Calu3 (cell line): ENCODE measurements around the gene ANO9. TPM values are rescaled to one million over a fixed set of nuclear protein-coding genes. Genes with fewer than 3 reads are reported as not detected.

Experiments
- BruUV-seq: library from RNA; stranded (reverse); fragments of 400-500 nt; replicated peaks from 2 replicates; lab custom pipeline; 2021; lab: Mats Ljungman, UMichigan
- CTCF ChIA-PET: fragments of 300-600 bp; sonication (Branson Sonifier 250); formaldehyde crosslinking; loops from one replicate; lab custom pipeline; 2022; ENCODE audit warnings: antibody characterized with exemption; lab: Charles Lee
- DNase-seq: peaks from one replicate; pipeline ENCODE4 v3.0.0; 2022
- H3K27ac Mint-ChIP-seq: one replicate; pipeline ENCODE4 v1.8.0; 2022; ENCODE audit warnings: mixed read lengths; ENCODE audit not compliant: unreplicated experiment
- H3K27me3 Mint-ChIP-seq: one replicate; pipeline ENCODE4 v1.8.0; 2022; ENCODE audit warnings: mixed read lengths; ENCODE audit not compliant: unreplicated experiment
- H3K36me3 Mint-ChIP-seq: one replicate; pipeline ENCODE4 v1.8.0; 2022; ENCODE audit warnings: mild to moderate bottlenecking, moderate library complexity, mixed read lengths; ENCODE audit not compliant: insufficient read depth, unreplicated experiment
- H3K4me1 Mint-ChIP-seq: one replicate; pipeline ENCODE4 v1.8.0; 2022; ENCODE audit warnings: mild to moderate bottlenecking, low read depth, mixed read lengths; ENCODE audit not compliant: unreplicated experiment
- H3K4me3 Mint-ChIP-seq: one replicate; pipeline ENCODE4 v1.8.0; 2022; ENCODE audit warnings: mild to moderate bottlenecking, low read depth, moderate library complexity, mixed read lengths; ENCODE audit not compliant: unreplicated experiment
- H3K9me3 Mint-ChIP-seq: one replicate; pipeline ENCODE4 v1.8.0; 2022; ENCODE audit warnings: low read depth, mixed read lengths; ENCODE audit not compliant: unreplicated experiment
- intact Hi-C: fragments of 100-400 bp; cut with micrococcal nuclease; formaldehyde crosslinking; loops from one replicate; pipeline ENCODE4 v1.10.0; 2022; ENCODE audit not compliant: unreplicated experiment
- total RNA-seq: library from RNA; stranded (reverse); gene quantifications from 2 replicates; pipeline ENCODE4 v1.2.3, GENCODE V29; 2022
- TF ChIP-seq, protein P1 (sequence below): fragments of 200-600 bp; IDR thresholded peaks from one replicate; pipeline ENCODE4 v1.8.0; 2022; ENCODE audit warnings: antibody characterized with exemption; ENCODE audit not compliant: unreplicated experiment

ANO9 gene
- total RNA-seq, 1 experiment from 2014 or later = 27.2 TPM

DNA sequence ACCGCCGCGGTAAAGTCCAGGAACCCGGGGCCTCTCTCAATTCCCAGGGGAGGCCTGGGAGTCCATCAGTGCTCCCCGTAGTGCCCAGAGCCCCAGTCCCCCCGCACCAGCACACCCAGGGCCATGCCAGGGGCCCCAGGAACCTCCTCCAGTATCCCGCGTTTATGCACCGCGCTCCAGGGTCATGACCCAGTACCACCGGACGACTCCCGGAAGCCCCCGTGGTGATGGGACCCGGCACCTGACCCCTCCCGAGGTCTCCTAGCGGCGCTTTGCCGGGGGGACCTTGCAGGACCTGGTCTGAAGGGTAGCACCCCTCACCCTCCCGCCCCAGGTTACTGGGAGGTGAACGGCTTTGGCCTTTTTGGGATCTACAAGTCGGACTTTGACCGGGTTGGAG is 61.3 kb downstream of the ANO9 start:
- Mint-ChIP-seq H3K9me3 (no peaks in the 10 kb centered on the region), H3K4me1 (no peaks in the 10 kb centered on the region), H3K36me3 (no peaks in the 10 kb centered on the region), H3K27me3 (peaks cover 48% of the 10 kb centered on the region), H3K27ac (no peak overlapping the region), H3K4me3 (no peak overlapping the region)
- intact Hi-C loops = no loop called here
- DNase-seq = no peak
- BruUV-seq = no TSS peak
- CTCF ChIA-PET = no interaction called here
- TF ChIP-seq, protein P1, sequence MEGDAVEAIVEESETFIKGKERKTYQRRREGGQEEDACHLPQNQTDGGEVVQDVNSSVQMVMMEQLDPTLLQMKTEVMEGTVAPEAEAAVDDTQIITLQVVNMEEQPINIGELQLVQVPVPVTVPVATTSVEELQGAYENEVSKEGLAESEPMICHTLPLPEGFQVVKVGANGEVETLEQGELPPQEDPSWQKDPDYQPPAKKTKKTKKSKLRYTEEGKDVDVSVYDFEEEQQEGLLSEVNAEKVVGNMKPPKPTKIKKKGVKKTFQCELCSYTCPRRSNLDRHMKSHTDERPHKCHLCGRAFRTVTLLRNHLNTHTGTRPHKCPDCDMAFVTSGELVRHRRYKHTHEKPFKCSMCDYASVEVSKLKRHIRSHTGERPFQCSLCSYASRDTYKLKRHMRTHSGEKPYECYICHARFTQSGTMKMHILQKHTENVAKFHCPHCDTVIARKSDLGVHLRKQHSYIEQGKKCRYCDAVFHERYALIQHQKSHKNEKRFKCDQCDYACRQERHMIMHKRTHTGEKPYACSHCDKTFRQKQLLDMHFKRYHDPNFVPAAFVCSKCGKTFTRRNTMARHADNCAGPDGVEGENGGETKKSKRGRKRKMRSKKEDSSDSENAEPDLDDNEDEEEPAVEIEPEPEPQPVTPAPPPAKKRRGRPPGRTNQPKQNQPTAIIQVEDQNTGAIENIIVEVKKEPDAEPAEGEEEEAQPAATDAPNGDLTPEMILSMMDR = no peak

DNA sequence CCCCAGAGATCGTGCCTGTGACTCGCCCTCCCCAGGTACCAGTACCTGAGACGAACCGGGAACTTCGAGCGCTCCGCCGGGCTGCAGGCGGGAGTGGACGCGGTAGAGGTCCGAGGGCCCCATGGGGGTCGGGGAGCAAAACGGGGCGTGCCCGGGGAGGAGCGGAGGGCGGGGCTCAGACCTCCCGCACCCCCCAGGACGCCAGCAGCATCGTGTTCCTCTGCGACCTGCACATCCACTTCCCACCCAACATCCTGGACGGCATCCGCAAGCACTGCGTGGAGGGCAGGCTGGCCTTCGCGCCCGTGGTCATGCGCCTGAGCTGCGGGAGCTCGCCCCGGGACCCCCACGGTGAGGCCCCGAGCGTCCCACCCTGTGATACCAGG is 61.7 kb downstream of the ANO9 start:
- H3K9me3 Mint-ChIP-seq = no peaks in the 10 kb centered on the region
- CTCF ChIA-PET = no interaction called here
- H3K36me3 Mint-ChIP-seq = no peaks in the 10 kb centered on the region
- TF ChIP-seq, protein P1 = no peak
- no peak for DNase-seq
- intact Hi-C loops = no loop called here
- no peak overlapping the region for H3K27ac Mint-ChIP-seq
- no TSS peak for BruUV-seq
- peaks cover 48% of the 10 kb centered on the region for H3K27me3 Mint-ChIP-seq
- no peaks in the 10 kb centered on the region for H3K4me1 Mint-ChIP-seq
- no peak overlapping the region for H3K4me3 Mint-ChIP-seq

DNA sequence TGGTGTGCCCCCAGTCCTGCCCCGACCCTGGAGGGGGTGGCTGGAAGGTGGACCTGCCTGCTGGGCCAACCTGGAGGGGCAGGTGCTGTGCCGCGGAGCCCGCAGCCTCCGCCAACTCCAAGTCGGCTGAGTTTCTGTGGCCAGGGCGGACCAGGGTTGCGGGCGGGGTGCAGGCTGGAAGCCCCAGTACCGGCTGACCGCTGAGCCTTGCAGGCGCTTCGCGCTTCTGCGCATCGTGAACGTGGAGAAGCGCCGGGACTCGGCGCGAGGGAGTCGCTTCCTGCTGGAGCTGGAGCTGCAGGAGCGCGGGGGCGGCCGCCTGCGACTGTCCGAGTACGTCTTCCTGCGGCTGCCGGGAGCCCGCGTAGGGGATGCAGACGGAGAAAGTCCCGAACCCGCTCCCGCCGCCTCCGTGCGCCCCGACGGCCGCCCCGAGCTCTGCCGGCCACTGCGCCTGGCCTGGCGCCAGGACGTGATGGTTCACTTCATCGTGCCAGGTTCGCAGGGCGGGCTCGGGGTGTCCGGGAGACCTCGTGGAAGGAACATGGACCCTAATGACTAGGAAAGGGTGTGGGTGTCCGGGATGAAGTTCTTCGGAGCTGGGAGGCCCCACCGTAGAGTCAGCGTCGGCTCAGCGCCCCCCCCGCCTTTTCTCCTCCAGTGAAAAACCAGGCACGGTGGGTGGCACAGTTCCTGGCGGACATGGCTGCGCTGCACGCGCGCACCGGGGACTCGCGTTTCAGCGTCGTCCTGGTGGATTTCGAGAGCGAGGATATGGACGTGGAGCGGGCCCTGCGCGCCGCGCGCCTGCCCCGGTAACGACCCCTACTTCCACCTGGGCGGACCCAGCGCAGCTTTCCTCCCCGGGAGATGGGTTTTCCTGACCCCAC is 62.4 kb downstream of the ANO9 start:
- Mint-ChIP-seq H3K4me3 (no peak overlapping the region), H3K27ac (no peak overlapping the region), H3K9me3 (no peaks in the 10 kb centered on the region), H3K36me3 (no peaks in the 10 kb centered on the region), H3K4me1 (peaks cover under 1% of the 10 kb centered on the region), H3K27me3 (peaks cover 48% of the 10 kb centered on the region)
- BruUV-seq = no TSS peak
- DNase-seq = no peak
- CTCF ChIA-PET = no interaction called here
- TF ChIP-seq, protein P1 = no peak
- intact Hi-C loops = no loop called here

DNA sequence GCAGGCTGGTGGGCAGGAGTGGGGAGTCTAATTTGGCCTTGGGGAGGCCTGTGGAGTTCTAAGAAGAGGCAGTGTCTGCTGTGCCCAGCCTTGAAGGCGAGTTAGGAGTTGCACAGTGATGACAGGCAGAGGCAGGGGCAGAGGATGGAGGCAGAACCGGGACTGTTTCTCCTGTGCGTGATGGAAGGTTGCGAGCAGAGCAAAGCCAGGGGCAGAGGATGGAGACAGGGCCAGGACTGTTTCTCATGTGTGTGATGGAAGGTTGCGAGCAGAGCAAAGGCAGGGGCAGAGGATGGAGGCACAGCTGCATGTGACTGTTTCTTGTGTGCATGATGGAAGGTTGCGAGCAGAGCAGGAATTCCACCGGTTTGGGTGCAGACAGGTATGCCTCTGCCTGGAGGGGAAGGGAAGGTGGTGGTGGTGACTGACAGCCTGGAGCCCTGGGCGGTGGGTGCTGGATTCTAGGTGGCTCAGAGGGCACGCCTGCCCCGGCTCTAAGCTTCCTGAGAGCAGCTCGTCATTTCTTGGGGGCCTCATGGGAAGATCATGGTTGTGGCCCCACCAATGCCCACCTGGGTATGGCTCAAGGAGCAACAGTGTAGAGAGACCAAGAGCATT is 63.8 kb downstream of the ANO9 start:
- Mint-ChIP-seq H3K27me3 (peaks cover 42% of the 10 kb centered on the region), H3K27ac (no peak overlapping the region), H3K36me3 (no peaks in the 10 kb centered on the region), H3K9me3 (no peaks in the 10 kb centered on the region), H3K4me3 (no peak overlapping the region), H3K4me1 (peaks cover 9% of the 10 kb centered on the region)
- CTCF ChIA-PET = no interaction called here
- intact Hi-C loops = no loop called here
- BruUV-seq = no TSS peak
- TF ChIP-seq, protein P1 = no peak
- no peak for DNase-seq
